AG09309 (cell line): ENCODE measurements around the gene LRRC8D.
"Not testable (repeated sequence)": the region's sequence is repeated elsewhere in the genome, so short reads cannot be mapped to it uniquely, and the experiment has no call there.

Experiments
- DNase-seq: peaks from one replicate; pipeline ENCODE4 v3.0.0-alpha.2; 2010; ENCODE audit warnings: low read depth
- H3K4me3 ChIP-seq: 2 replicates; pipeline ENCODE4 v1.5.1; 2011; ENCODE audit warnings: mild to moderate bottlenecking, low read depth, low read length, moderate library complexity; ENCODE audit not compliant: control insufficient read depth
- CTCF ChIP-seq: IDR thresholded peaks from 2 replicates; pipeline ENCODE4 v1.5.1; 2011; ENCODE audit warnings: mild to moderate bottlenecking, low read depth, low read length, inconsistent platforms; ENCODE audit not compliant: insufficient read depth, control insufficient read depth; ENCODE audit errors: missing control alignments

Gene LRRC8D

GRCh38 chr1:89786628-89787214 lies 34.1 kb upstream of the LRRC8D start:
- DNase-seq = no peak
- no peak for TF ChIP-seq CTCF
- no peak overlapping the region for H3K4me3 ChIP-seq

DNA sequence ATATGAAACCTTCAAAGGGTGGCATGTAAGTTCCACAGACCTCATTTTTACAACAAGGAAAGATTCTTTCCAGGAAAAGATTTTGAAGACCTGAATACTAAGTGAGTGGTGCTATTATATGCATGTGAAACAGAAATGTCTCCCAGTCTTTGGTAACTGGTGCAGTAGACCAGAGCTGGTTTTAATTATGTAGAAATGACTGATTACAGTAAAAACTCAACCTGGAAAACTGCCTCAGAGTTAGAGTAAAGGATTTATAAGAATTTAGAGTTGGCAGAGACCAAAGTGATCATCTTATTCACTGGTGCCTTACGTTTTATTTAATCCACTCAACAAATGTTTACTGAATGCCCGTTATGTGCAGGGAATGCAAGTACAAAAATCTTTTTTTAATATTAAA lies 30.2 kb upstream of the LRRC8D start:
- TF ChIP-seq CTCF = no peak
- no peak for DNase-seq
- H3K4me3 ChIP-seq = no peak overlapping the region

GRCh38 chr1:89791064-89791726 lies 29.6 kb upstream of the LRRC8D start:
- H3K4me3 ChIP-seq = no peak overlapping the region
- DNase-seq = no peak
- no peak for TF ChIP-seq CTCF

GRCh38 chr1:89794406-89794805 lies 26.4 kb upstream of the LRRC8D start:
- no peak for TF ChIP-seq CTCF
- no peak overlapping the region for H3K4me3 ChIP-seq
- no peak for DNase-seq

DNA sequence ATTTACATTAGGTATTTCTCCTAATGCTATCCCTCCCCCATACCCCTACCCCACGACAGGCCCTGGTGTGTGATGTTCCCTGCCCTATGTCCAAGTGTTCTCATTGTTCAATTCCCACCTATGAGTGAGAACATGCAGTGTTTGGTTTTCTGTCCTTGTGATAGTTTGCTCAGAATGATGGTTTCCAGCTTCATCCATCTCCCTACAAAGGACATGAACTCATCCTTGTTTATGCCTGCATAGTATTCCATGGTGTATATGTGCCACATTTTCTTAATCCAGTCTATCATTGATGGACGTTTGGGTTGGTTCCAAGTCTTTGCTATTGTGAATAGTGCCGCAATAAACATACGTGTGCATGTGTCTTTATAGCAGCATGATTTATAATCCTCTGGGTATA lies 25.3 kb upstream of the LRRC8D start:
- H3K4me3 ChIP-seq, DNase-seq: not testable (repeated sequence)

DNA sequence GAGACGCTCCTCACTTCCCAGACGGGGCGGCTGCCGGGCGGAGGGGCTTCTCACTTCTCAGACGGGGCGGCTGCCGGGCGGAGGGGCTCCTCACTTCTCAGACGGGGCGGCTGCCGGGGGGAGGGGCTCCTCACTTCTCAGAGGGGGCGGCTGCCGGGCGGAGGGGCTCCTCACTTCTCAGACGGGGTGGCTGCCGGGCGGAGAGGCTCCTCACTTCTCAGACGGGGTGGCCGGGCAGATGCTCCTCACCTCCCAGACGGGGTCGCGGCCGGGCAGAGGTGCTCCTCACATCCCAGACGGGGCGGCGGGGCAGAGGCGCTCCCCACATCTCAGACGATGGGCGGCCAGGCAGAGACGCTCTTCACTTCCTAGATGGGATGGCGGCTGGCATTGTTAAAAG lies 23.0 kb upstream of the LRRC8D start:
- not testable (repeated sequence) for H3K4me3 ChIP-seq, DNase-seq

DNA sequence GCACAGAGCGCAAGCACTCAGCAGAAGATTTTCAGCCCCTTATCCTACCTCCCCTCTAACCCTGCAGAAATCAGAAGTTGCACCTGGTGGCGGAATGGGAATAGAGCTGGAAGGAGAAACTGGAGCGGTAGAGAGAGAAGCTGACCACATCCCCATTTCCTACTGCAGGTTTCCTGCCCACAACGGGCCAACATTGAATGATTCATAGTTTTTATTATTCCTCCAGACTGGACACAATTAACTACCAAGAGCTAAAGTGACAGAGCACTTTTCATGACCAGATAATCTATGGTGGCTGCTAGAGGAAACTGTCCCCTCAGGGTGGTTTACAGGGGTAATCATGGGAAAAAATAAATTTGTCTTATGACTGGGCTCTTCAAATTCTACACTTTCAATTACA lies 21.3 kb upstream of the LRRC8D start:
- TF ChIP-seq CTCF = no peak
- DNase-seq = no peak
- H3K4me3 ChIP-seq = no peak overlapping the region
